IMR-90 (cell line): ENCODE data around the gene ATG7. TPM values are rescaled to one million over a fixed set of nuclear protein-coding genes. Genes with fewer than 3 reads are reported as not detected.
A peak's percentile ranks its signal among the peaks of the same experiment; 100 is the strongest.

Experiments used
- ATAC-seq: fragments of 200-7000 bp; cut with Tn5 transposase; 2 replicates; pipeline ENCODE4 v1.9.1; 2020; ENCODE audit warnings: low read depth, mild to moderate bottlenecking, moderate library complexity
- BruUV-seq: library from RNA; stranded (reverse); fragments of 400-500 nt; replicated peaks from 2 replicates; lab custom pipeline; 2021; lab: Mats Ljungman, UMichigan
- CTCF ChIA-PET: fragments of 300-600 bp; formaldehyde crosslinking; extraction: SDS; loops from one replicate; lab custom pipeline; 2021; ENCODE audit warnings: antibody characterized with exemption; lab: Yijun Ruan, JAX
- POLR2A ChIA-PET: fragments of 300-600 bp; sonication (Branson Sonifier 250); formaldehyde crosslinking; loops from one replicate; lab custom pipeline; 2022; ENCODE audit warnings: antibody characterized with exemption; ENCODE audit not compliant: unreplicated experiment; lab: Charles Lee
- DNase-seq: peaks from one replicate; pipeline ENCODE4 v3.0.0; 2013
- H2AFZ ChIP-seq: replicated peaks from 2 replicates; pipeline ENCODE3; 2013; ENCODE audit warnings: low read length, mild to moderate bottlenecking; ENCODE audit not compliant: poor library complexity
- H2AK5ac ChIP-seq: 2 replicates; pipeline ENCODE4 v1.6.1; 2013; ENCODE audit warnings: low read depth, low read length, inconsistent platforms
- H2AK9ac ChIP-seq: replicated peaks from 2 replicates; pipeline ENCODE3; 2013; ENCODE audit warnings: mild to moderate bottlenecking, low read depth, low read length, moderate library complexity; ENCODE audit not compliant: poor library complexity
- H2BK120ac ChIP-seq: 2 replicates; pipeline ENCODE4 v1.6.1; 2013; ENCODE audit warnings: low read depth, low read length, inconsistent platforms
- H2BK15ac ChIP-seq: 3 replicates; pipeline ENCODE4 v1.6.1; 2013; ENCODE audit warnings: low read depth, low read length, inconsistent platforms
- H2BK20ac ChIP-seq: 2 replicates; pipeline ENCODE4 v1.6.1; 2013; ENCODE audit warnings: low read depth, mild to moderate bottlenecking, inconsistent platforms, low read length, moderate library complexity
- H2BK5ac ChIP-seq: 2 replicates; pipeline ENCODE4 v1.6.1; 2013; ENCODE audit warnings: mild to moderate bottlenecking, low read depth, low read length, inconsistent platforms; ENCODE audit not compliant: poor library complexity, severe bottlenecking
- H3K14ac ChIP-seq: replicated peaks from 2 replicates; pipeline ENCODE4 v1.6.1; 2013; ENCODE audit warnings: low read depth, low read length, inconsistent platforms
- H3K18ac ChIP-seq: 2 replicates; pipeline ENCODE4 v1.6.1; 2013; ENCODE audit warnings: low read depth, low read length, control low read depth
- H3K23ac ChIP-seq: 2 replicates; pipeline ENCODE4 v1.6.1; 2013; ENCODE audit warnings: low read depth, low read length, inconsistent platforms
- H3K27ac ChIP-seq: 2 replicates; pipeline ENCODE4 v1.5.1; 2013; ENCODE audit warnings: mild to moderate bottlenecking, control low read depth, low read length; ENCODE audit not compliant: insufficient read depth
- H3K27me3 ChIP-seq: 2 replicates; pipeline ENCODE4 v1.6.1; 2013; ENCODE audit warnings: low read length; ENCODE audit not compliant: control insufficient read depth, insufficient read depth
- H3K36me3 ChIP-seq: 2 replicates; pipeline ENCODE4 v1.6.1; 2013; ENCODE audit warnings: low read length, mixed read lengths; ENCODE audit not compliant: control insufficient read depth, insufficient read depth
- H3K4ac ChIP-seq: 2 replicates; pipeline ENCODE4 v1.6.1; 2013; ENCODE audit warnings: low read depth, low read length, inconsistent platforms
- H3K4me1 ChIP-seq: 2 replicates; pipeline ENCODE4 v1.6.1; 2013; ENCODE audit warnings: low read length, mixed read lengths; ENCODE audit not compliant: control insufficient read depth, insufficient read depth
- H3K4me2 ChIP-seq: 2 replicates; pipeline ENCODE4 v1.6.1; 2013; ENCODE audit warnings: low read depth, mild to moderate bottlenecking, control low read depth, low read length, moderate library complexity
- H3K4me3 ChIP-seq: 2 replicates; pipeline ENCODE4 v1.5.1; 2013; ENCODE audit warnings: low read depth, mild to moderate bottlenecking, control low read depth, low read length, moderate library complexity; ENCODE audit not compliant: insufficient read depth
- H3K56ac ChIP-seq: 2 replicates; pipeline ENCODE4 v1.6.1; 2013; ENCODE audit warnings: low read length, inconsistent platforms; ENCODE audit not compliant: insufficient read depth; ENCODE audit errors: extremely low read depth
- H3K79me1 ChIP-seq, 2 experiments: 2 replicates each; pipeline ENCODE4 v1.6.1; 2013; ENCODE audit warnings: low read length in 2 of 2, inconsistent platforms in 1 of 2, low read depth in 1 of 2
- H3K9ac ChIP-seq: 2 replicates; pipeline ENCODE4 v1.6.1; 2013; ENCODE audit warnings: low read depth, low read length, control low read depth
- H3K9me1 ChIP-seq: 2 replicates; pipeline ENCODE4 v1.6.1; 2013; ENCODE audit warnings: low read length, inconsistent platforms; ENCODE audit not compliant: insufficient read depth
- H3K9me3 ChIP-seq: 2 replicates; pipeline ENCODE4 v1.6.1; 2013; ENCODE audit warnings: low read length; ENCODE audit not compliant: control insufficient read depth, insufficient read depth
- H4K20me1 ChIP-seq: 2 replicates; pipeline ENCODE4 v1.6.1; 2013; ENCODE audit warnings: low read length, inconsistent platforms; ENCODE audit not compliant: insufficient read depth
- H4K5ac ChIP-seq: 2 replicates; pipeline ENCODE4 v1.6.1; 2013; ENCODE audit warnings: mild to moderate bottlenecking, low read depth, low read length, control low read depth
- H4K8ac ChIP-seq, 2 experiments: 2 replicates each; pipeline ENCODE4 v1.6.1; 2013; ENCODE audit warnings: low read depth in 2 of 2, low read length in 2 of 2, control low read depth in 1 of 2, inconsistent platforms in 1 of 2
- H4K91ac ChIP-seq: 2 replicates; pipeline ENCODE4 v1.6.1; 2013; ENCODE audit warnings: low read depth, low read length, inconsistent platforms; ENCODE audit not compliant: insufficient read depth
- BHLHE40 ChIP-seq: fragments of 150-350 bp; IDR thresholded peaks from 2 replicates; pipeline ENCODE4 v1.6.1; 2016; ENCODE audit warnings: mild to moderate bottlenecking, low read depth, low read length
- CHD1 ChIP-seq: IDR thresholded peaks from 2 replicates; pipeline ENCODE4 v1.6.1; 2012; ENCODE audit warnings: low read depth, low read length, improper control_type of control experiment
- POLR2A ChIP-seq: IDR thresholded peaks from 2 replicates; pipeline ENCODE4 v1.6.1; 2012; ENCODE audit warnings: mild to moderate bottlenecking, low read depth, low read length
- SMC3 ChIP-seq: fragments of 150-350 bp; IDR thresholded peaks from 2 replicates; pipeline ENCODE4 v1.6.1; 2016; ENCODE audit warnings: low read depth, mild to moderate bottlenecking, antibody characterized with exemption, low read length, moderate library complexity
- WGBS, 2 experiments: methylation state at CpG; one replicate each; pipeline versions ENCODE4 v1.1.5 to v1.1.7; 2013; ENCODE audit warnings: missing lambda C conversion rate in 2 of 2; ENCODE audit not compliant: insufficient read length in 1 of 2; ENCODE audit errors: extremely low coverage in 2 of 2; 5-methylcytosine and 5-hydroxymethylcytosine counted together
- dilution Hi-C: fragments of 300-500 bp; cut with HindIII; formaldehyde crosslinking; loops from one replicate; pipeline ENCODE4 v1.14.3; 2018; ENCODE audit warnings: low sequenced_read_pairs; ENCODE audit not compliant: unreplicated experiment
- in situ Hi-C: fragments of 300-500 bp; cut with MboI; formaldehyde crosslinking; loops from 3 replicates; pipeline ENCODE4 v1.14.3; 2019; ENCODE audit warnings: low sequenced_read_pairs, inconsistent platforms, mixed read lengths
- intact Hi-C: fragments of 100-400 bp; cut with micrococcal nuclease; formaldehyde crosslinking; loops from 2 replicates; pipeline ENCODE4 v1.10.0; 2022
- polyA plus RNA-seq, 3 experiments: library from polyadenylated mRNA; depleted of rRNA; stranded (reverse); fragments of >200 nt; gene quantifications; 2 replicates each; pipeline ENCODE4 v1.2.3, GENCODE V29; 2012; ENCODE audit warnings: low replicate concordance in 1 of 3
- total RNA-seq: library from RNA; depleted of rRNA; stranded (reverse); fragments of >200 nt; gene quantifications from 2 replicates; pipeline ENCODE4 v1.2.3, GENCODE V29; 2012

The ATG7 gene
- total and polyA plus RNA-seq, 2 of the 4 experiments (the other 2 are of a cell fraction) = 15.6 to 51.4 TPM

DNA sequence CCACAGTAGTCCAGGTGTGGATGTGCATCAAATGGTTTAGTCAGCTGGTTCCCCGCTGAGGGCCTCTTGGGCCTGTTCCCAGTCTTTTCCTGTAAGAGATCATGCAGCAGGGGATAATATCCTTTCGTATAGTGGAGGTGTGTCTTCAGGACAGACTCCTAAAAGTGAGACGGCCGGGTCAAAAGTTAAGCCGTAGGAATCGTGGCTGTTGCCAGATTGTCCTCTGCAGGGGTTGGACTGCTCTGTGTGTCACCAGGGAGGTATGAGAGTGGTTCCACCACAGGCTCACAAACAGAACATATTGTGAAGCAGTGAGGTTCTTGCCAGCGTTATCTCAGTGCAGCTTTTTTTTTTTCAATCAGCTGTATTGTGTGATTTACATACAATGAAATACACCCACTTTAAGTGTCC is 276.5 kb downstream of the ATG7 start:
- Histone ChIP-seq H4K91ac (no peak overlapping the region), H3K79me1 (peaks cover 6 to 60% of the 10 kb centered on the region in 2 experiments; a peak in 2 of 4 replicates), H4K8ac (no peak overlapping the region), H3K9me3 (no peaks in the 10 kb centered on the region), H4K5ac (no peak overlapping the region), H4K20me1 (peaks cover 7% of the 10 kb centered on the region), H3K4me1 (peaks cover 15% of the 10 kb centered on the region), H2AFZ (peak overlapping the region; percentile 71), H3K9ac (no peak overlapping the region), H3K36me3 (peaks cover 2% of the 10 kb centered on the region; the same call in 1 of the 2 replicates), H3K4ac (peak overlapping the region; percentile 7; the same call in 1 of the 2 replicates), H2AK9ac (no peak overlapping the region), H2BK20ac (no peak overlapping the region; the same call in 1 of the 2 replicates), H3K14ac (no peak overlapping the region), H2BK15ac (no peak overlapping the region), H3K27ac (no peak overlapping the region), H3K9me1 (peaks cover 15% of the 10 kb centered on the region), H3K4me3 (no peak overlapping the region), H3K18ac (no peak overlapping the region), H3K56ac (no peak overlapping the region), H3K23ac (no peak overlapping the region), H2AK5ac (no peak overlapping the region), H3K27me3 (no peaks in the 10 kb centered on the region), H3K4me2 (no peak overlapping the region; the same call in 1 of the 2 replicates), H2BK120ac (peak overlapping the region; percentile 7; the same call in 1 of the 2 replicates), H2BK5ac (peak overlapping the region; percentile 46)
- dilution Hi-C loops = no loop called here
- ATAC-seq (peak; percentile 57), DNase-seq (peak; percentile 73)
- 0% methylated on average over 3 of the region's 7 CpGs; no CpG with 5 or more reads in 1 of the 2 experiments for WGBS, 2 experiments
- BruUV-seq = no TSS peak
- in situ Hi-C loops = no loop called here
- no peak for TF ChIP-seq BHLHE40
- no peak for TF ChIP-seq POLR2A
- 0 out of 2 replicates have a peak, but pooled peaks have one; percentile 6 for TF ChIP-seq SMC3
- no peak for TF ChIP-seq CHD1
- intact Hi-C loops = loop anchor here (5.0 kb wide), 1 partner anchor 166 kb away; no protein-coding TSS in a partner anchor
- POLR2A ChIA-PET = no interaction called here
- CTCF ChIA-PET = no interaction called here
